Measurements from ENCODE around the gene ABHD17A. TPM values are rescaled to one million over a fixed set of nuclear protein-coding genes. Genes with fewer than 3 reads are reported as not detected.

The ABHD17A gene
- total RNA-seq, 1 experiment from 2014 or later = 39.5 TPM

DNA sequence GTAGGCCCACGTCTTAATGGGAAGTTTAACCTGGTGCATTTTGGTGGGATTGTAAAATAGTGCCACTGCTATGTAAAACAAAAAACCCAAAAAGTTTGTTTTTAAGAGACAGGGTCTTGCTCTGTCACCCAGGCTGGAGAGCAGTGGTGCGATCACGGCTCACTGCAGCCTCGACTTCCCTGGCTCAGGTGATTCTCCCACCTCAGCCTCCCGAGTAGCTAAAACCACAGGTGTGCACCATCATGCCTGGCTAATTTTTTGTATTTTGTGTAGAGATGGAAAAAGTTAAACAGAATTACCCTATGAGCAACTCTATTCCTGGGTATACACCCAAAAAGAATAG is 36.2 kb downstream of the ABHD17A start:
- ChIA-PET POLR2A (interaction anchor here (0.6 to 0.9 kb wide), 3 partner anchors 16 to 1008 kb away, joined by 3 read pairs; no protein-coding TSS in a partner anchor), CTCF (interaction anchor here (0.5 to 1.6 kb wide), 16 partner anchors 11 to 503 kb away, joined by 3 to 6 read pairs (median 3); no protein-coding TSS in a partner anchor)
- H3K27me3 Mint-ChIP-seq (ENCODE audit: insufficient read depth, unreplicated experiment) = no peaks in the 10 kb centered on the region
- H3K4me3 Mint-ChIP-seq (ENCODE audit: unreplicated experiment) = no peak overlapping the region
- no peak for DNase-seq (ENCODE audit: unreplicated experiment)
- intact Hi-C loops (cut with micrococcal nuclease) = no loop called here
- no peaks in the 10 kb centered on the region for H3K9me3 Mint-ChIP-seq (ENCODE audit: unreplicated experiment)
- H3K27ac Mint-ChIP-seq (ENCODE audit: low read depth, unreplicated experiment) = peak overlapping the region; percentile 95
- TF ChIP-seq, protein P1, sequence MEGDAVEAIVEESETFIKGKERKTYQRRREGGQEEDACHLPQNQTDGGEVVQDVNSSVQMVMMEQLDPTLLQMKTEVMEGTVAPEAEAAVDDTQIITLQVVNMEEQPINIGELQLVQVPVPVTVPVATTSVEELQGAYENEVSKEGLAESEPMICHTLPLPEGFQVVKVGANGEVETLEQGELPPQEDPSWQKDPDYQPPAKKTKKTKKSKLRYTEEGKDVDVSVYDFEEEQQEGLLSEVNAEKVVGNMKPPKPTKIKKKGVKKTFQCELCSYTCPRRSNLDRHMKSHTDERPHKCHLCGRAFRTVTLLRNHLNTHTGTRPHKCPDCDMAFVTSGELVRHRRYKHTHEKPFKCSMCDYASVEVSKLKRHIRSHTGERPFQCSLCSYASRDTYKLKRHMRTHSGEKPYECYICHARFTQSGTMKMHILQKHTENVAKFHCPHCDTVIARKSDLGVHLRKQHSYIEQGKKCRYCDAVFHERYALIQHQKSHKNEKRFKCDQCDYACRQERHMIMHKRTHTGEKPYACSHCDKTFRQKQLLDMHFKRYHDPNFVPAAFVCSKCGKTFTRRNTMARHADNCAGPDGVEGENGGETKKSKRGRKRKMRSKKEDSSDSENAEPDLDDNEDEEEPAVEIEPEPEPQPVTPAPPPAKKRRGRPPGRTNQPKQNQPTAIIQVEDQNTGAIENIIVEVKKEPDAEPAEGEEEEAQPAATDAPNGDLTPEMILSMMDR (IDR thresholded peaks at IDR 0.05; ENCODE audit: unreplicated experiment) = no peak
- no TSS peak for BruUV-seq (replicated peaks)
- peaks cover 31% of the 10 kb centered on the region for H3K4me1 Mint-ChIP-seq (ENCODE audit: insufficient read depth, unreplicated experiment)
- H3K36me3 Mint-ChIP-seq (ENCODE audit: insufficient read depth, unreplicated experiment) = peaks cover 25% of the 10 kb centered on the region

DNA sequence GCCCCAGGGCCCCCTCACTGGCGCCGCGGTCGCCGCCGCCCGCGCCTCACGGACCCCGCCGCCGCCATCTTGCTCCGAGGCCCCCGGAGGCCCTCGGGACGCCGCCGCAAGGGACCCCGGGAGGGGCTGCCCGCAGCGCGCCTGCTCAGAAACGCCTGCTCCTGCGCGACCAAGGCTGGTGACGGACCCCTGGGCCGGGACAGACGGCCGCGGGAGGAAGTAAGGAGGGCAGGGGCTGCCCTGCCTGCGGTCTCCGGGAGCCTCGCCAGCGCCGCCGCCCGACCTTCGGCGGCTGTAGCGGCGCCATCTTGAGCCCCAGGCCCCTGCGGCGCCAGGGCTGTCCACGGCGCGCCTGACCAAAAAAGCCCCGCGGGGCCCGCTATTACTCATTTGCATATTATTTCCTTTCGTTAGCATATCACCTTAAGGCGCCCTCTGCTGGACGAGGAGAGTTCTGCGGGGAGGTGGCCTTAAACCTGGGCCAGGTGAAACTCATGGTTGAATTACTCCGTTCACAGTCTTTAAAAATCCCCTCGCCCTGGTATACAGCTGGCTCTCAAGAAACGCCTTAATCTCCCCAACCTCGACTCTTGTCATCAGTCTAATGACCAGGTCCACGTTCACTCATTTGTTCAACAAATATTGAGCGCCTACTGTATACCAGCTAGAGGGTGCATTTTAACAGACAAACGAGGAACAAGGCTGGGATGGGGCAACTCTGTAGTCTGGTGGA is 36.7 kb downstream of the ABHD17A start, which contains the start of gene REXO1:
Gene REXO1, minus strand, starts transcription at position 85 of the 733 bp plus-strand sequence. CDS start 125 bp downstream, outside the sequence.
- no TSS peak for BruUV-seq (replicated peaks)
- Mint-ChIP-seq H3K9me3 (ENCODE audit: unreplicated experiment) (no peaks in the 10 kb centered on the region), H3K4me3 (ENCODE audit: unreplicated experiment) (peak within 1 kb of the TSS; percentile 84), H3K27ac (ENCODE audit: low read depth, unreplicated experiment) (peak within 1 kb of the TSS; percentile 95), H3K36me3 (ENCODE audit: insufficient read depth, unreplicated experiment) (peaks cover 25% of the 10 kb centered on the region), H3K27me3 (ENCODE audit: insufficient read depth, unreplicated experiment) (no peaks in the 10 kb centered on the region), H3K4me1 (ENCODE audit: insufficient read depth, unreplicated experiment) (peaks cover 30% of the 10 kb centered on the region)
- intact Hi-C loops (cut with micrococcal nuclease) = no loop called here
- TF ChIP-seq, protein P1 (IDR thresholded peaks at IDR 0.05; ENCODE audit: unreplicated experiment) = peak; percentile 79
- ChIA-PET POLR2A (interaction anchor here (0.6 to 0.9 kb wide), 2 partner anchors 16 to 1007 kb away, joined by 3 read pairs; no protein-coding TSS in a partner anchor), CTCF (interaction anchor here (0.5 to 1.6 kb wide), 14 partner anchors 10 to 503 kb away, joined by 3 to 6 read pairs (median 3); no protein-coding TSS in a partner anchor)
- DNase-seq (ENCODE audit: unreplicated experiment) = peak; percentile 97

DNA sequence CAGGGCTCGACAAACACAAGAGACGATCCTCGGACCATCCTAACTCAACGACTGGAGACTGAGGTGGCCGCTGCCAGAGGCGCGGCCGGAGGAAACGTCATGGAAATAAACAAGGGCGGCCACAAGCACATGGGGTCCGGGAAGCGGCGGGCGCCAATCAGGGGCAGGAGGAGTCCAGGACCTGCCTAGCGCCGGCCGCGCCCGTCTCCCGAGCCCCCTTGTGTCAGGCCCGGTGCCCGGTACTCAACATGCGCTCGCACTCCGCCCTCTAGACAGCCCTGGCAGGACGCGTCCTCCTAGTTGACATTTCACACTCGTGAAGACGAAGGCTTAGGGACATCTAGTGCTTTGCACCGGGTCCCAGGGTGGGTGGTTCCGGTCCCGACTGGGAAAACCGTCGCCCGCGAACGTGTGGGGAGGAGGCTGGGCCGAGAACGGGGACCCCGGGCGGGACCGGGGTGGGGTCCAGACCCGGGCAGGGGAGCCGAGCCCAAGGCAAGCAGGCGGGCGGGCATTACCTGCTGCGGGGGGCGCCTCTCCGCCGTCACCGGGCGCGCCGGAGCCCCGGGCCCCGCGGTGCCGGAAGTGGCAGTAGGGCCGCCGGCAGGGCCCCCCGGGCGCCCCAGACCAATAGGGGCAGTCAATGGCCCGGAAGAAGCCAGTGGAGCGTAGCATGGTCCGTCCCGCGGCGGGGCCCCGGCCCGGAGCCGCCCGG is 37.5 kb downstream of the ABHD17A start:
- intact Hi-C loops (cut with micrococcal nuclease) = no loop called here
- H3K27ac Mint-ChIP-seq (ENCODE audit: low read depth, unreplicated experiment) = peak overlapping the region; percentile 95
- no TSS peak for BruUV-seq (replicated peaks)
- DNase-seq (ENCODE audit: unreplicated experiment) = peak; percentile 34
- TF ChIP-seq, protein P1 (IDR thresholded peaks at IDR 0.05; ENCODE audit: unreplicated experiment) = no peak
- no peaks in the 10 kb centered on the region for H3K27me3 Mint-ChIP-seq (ENCODE audit: insufficient read depth, unreplicated experiment)
- no peaks in the 10 kb centered on the region for H3K9me3 Mint-ChIP-seq (ENCODE audit: unreplicated experiment)
- ChIA-PET CTCF (interaction anchor here (0.7 to 2.5 kb wide), 4 partner anchors 10 to 301 kb away, joined by 3 to 19 read pairs (median 8); no protein-coding TSS in a partner anchor), POLR2A (interaction anchor here (0.7 to 1.0 kb wide), 3 partner anchors 17 to 37 kb away, joined by 3 read pairs; no protein-coding TSS in a partner anchor)
- H3K36me3 Mint-ChIP-seq (ENCODE audit: insufficient read depth, unreplicated experiment) = peaks cover 25% of the 10 kb centered on the region
- peak overlapping the region; percentile 84 for H3K4me3 Mint-ChIP-seq (ENCODE audit: unreplicated experiment)
- peaks cover 26% of the 10 kb centered on the region for H3K4me1 Mint-ChIP-seq (ENCODE audit: insufficient read depth, unreplicated experiment)

DNA sequence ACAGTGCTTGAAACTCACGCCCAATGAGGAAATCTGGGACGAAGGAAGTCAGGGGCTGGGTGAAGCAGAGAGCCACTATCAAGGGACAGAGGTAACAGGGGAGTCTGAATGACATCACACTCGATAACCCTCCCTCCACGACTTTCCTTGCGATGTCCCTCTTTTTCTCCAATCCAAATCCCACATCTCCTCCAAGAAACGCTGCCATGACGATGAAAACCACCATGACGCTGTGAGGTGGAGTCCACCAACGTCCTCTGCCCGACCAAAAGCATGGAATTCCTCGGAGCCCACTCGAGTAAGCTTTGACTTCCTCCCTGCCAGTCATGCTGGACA is 38.0 kb downstream of the ABHD17A start:
- TF ChIP-seq, protein P1 (IDR thresholded peaks at IDR 0.05; ENCODE audit: unreplicated experiment) = no peak
- Mint-ChIP-seq H3K4me1 (ENCODE audit: insufficient read depth, unreplicated experiment) (peaks cover 26% of the 10 kb centered on the region), H3K27me3 (ENCODE audit: insufficient read depth, unreplicated experiment) (no peaks in the 10 kb centered on the region), H3K27ac (ENCODE audit: low read depth, unreplicated experiment) (peak overlapping the region; percentile 95), H3K4me3 (ENCODE audit: unreplicated experiment) (peak overlapping the region; percentile 84), H3K36me3 (ENCODE audit: insufficient read depth, unreplicated experiment) (peaks cover 25% of the 10 kb centered on the region), H3K9me3 (ENCODE audit: unreplicated experiment) (no peaks in the 10 kb centered on the region)
- no peak for DNase-seq (ENCODE audit: unreplicated experiment)
- no TSS peak for BruUV-seq (replicated peaks)
- intact Hi-C loops (cut with micrococcal nuclease) = no loop called here
- ChIA-PET POLR2A (interaction anchor here (0.7 to 1.0 kb wide), 3 partner anchors 17 to 37 kb away, joined by 3 read pairs; no protein-coding TSS in a partner anchor), CTCF (interaction anchor here (0.7 to 2.5 kb wide), 4 partner anchors 9 to 301 kb away, joined by 3 to 19 read pairs (median 8); no protein-coding TSS in a partner anchor)
